DMS53 (cell line): ENCODE data around the gene SUSD1.

ENCODE experiments used
- DNase-seq: peaks from one replicate; lab custom pipeline; 2025; lab: John Stamatoyannopoulos, UW

The SUSD1 gene

DNA sequence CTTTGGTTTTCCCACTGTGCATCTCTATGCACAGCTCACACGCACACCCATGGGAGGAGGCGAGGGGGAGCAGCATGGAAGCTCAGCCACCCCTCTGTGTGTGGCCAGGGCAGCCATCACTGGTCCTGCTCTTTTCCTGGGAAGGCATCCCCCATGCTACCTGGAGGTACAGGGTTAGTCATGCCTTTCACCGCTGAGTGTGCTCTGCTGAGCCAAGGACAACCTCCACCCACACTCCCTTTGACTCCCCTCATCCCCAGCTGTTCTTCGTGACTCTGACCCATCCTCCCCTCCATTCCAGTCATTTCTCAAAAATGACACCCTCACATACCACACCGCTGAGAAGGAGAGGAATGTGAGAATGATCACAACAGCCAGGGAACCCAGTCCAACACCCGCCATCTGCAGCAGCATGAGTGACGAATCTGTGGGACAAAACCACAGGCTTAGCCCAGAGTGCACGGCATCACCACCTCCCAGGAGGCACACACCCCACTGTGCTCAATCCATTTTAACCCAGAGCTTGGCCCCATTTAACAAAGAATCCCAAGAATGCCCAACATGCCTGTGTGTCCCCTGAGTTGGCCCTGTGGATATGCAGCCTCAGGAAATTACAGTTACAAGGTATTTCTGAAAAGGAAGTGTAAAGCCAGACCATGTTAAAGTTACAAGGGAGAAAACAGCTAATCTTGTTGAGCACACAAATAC, 133.4 kb downstream of the SUSD1 start:
- no peak for DNase-seq

DNA sequence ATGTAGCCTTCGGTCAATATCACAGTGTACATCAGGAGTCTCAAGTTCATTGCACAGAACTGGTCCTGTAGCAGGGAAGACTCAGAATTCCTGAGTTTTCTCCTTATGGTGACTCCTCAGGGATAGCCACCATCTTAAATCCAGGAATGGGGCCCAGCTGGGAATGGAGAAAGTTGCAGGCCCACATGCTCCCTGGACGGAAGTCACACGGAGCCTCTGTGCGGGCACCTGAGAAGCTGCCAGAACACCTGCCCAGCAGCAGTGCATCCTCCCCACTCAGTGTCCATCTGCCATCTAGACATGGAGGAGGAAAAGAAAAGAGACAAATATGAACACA, 133.9 kb downstream of the SUSD1 start:
- no peak for DNase-seq

DNA sequence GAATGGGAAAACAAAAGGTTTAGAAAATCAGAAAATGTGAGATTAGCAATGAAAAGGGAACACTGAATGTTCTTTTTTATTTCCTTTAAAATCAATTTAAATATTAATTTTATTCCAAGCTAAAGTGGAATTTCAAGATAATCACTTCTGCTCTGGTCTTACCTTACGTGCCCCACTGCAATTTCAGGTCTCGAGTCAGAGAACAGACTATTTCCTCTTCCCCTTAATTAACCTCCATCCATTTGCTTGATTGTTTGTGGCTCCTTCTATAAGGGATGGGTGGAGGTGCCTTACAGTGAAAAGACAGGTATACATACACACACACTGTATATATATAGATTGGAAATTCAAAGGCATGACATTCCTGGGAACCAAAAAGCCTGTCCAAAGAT, 137.1 kb downstream of the SUSD1 start:
- DNase-seq, result no peak

DNA sequence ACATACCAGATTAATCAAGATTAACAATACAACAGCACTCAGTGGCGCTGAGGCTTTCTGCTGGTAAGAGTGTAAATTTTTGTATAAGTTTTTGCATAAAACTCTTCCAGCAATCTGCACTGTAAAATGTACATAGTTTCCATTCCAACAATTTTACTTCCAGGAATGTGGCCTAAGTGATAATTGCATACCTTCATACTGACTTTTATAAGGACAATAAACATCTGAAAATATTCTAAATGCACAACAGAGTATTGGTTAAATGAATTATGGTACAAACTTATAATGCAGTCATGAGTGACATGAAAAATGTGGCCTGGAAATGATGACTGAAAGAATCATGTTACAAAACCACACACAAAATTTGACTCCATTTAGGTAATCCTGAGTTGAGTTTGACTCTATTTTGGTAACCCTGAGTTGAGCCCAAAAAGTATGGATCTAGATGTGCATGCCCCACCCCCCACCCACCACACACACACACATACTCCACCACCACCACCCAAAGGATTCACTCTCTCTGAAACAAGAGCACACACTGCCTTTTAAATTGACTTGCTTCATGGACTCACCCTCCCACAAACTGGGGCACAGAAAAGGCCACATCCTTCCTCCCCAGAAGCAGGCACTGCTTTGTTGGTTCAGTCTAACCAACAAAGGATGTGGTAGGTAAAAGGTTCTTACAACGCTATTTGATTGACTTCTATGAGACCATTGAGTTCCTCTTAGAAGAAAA, 137.6 kb downstream of the SUSD1 start:
- DNase-seq, result no peak

DNA sequence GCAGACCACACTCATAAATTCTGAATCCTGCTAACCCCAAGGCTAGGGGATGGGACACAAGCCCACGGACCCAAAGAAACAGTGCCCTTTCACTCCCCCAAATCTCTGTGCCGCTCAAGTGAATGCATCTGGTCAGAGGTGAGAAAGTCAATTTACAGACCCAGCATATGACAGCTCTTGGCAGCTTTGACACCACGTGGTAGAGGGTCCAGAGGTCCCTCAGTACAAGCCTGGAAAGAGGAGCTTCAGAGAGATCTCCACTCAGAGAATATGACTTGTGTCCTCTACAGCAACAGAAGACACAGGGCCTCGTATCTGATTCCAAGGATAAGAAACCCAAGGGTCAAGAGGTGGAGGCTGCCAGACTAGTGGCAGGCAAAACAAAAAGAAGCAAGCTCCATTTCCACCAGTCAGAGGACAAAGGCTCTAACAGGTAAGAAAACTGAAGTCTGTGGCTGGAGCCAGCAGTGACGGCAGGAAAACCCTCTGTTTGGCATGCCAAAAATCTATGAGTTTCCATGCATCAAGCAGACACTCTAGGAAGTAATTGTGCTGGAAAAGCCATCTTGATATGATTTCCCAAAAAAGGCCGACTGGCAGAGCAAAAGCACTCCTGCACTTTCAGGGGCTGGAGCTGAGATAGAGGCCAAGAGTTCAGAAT, 139.8 kb downstream of the SUSD1 start:
- no peak for DNase-seq

DNA sequence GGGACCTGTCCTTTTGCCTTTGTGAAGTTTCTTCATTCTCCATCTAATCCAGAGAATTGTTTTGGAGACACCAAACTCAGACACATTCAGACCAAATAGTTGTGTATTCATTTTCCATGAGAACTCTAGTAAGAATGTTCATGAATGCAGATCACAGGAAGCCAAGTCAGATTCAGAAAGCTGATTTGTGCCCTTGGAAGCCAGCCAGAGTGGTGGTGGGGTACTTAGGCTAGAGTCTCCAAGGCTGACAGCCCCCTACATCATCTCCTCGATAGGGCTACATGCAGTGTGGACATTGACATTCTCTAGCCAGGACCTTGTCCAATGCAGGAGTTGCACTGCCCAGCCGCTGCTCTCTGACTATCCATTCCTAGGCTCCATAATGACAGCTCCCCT, 140.9 kb downstream of the SUSD1 start:
- no peak for DNase-seq

DNA sequence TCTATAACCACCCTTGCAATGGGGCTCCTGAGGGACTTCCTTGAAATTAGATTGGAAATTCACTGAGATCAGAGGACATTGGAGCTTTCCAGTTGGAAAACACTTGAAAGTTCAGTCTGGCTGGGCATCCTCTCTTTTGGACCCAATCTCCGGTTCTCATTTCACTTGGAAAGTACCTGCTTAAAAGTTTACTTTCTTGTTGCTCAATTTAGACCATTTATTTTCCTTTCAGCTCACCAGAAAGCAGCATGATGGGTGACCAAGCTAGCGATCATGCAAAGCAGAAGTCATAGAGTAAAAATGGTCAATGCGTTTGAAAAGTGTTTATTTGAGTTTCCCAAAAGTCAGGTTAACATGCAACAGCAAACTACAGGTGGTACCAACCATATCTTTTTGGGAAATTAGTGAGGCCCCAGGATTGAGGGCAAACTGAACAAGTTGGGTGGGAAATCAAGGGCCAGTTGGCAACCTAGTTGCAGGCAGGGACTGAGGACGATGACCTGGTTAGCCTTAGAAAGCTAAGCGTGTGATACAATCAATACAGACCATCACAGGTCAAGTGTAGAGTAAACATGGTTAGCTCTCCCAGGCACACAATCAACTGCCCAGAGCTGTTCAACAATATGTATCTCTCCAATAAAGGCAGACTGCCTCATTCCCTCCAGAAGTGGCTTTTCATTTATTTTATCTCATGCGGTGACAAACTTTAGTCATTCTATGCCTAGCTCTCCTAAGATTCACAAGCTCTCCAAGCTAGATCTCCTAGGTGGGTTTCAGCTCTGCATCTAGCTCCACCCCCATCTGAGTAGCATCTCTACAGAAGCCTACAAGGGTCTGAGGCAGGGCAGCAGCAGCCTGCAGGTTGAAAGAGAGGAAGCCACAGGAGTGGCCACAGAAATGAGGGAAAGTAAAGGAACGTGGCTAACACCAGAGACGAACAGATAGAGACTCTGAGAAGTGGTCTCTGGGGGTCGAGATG, 141.6 kb downstream of the SUSD1 start:
- peak; percentile 33 for DNase-seq

DNA sequence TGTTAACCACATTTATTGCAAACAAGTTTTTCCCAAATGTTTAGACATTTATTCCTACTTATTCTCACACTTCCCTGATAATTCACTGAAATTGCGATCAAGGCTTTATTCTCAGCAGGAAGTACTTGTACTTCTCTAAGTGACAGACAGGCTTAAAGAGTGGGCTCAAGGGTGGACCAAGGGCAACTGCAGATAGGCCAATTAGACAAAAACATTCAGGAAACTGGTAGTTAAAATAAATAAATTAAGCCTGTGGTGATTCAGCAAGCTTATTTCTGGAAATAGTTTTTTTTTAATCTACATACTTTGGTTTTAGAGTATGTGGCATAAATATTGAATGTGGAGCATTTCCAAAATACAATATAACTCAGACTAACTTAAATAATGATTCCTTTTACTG, 142.4 kb downstream of the SUSD1 start:
- peak; percentile 11 for DNase-seq

DNA sequence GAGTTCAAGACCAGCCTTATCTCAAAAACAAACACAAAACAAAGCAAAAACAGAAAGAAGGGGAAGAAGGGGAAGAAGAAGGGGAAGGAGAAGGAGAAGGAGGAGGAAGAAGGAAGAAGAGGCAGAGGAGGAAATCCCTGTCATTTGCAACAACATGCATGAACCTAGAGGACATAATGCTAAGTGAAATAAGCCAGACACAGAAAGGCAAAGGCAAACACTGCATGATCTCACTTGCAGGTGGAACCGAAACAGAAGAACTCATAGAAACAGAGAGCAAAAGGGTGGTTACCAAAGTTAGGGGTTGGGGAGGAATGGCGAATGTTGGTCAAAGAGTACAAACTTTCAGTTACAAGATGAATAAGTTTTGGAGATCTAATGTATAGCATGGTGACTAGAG, 143.1 kb downstream of the SUSD1 start:
- DNase-seq, result no peak

DNA sequence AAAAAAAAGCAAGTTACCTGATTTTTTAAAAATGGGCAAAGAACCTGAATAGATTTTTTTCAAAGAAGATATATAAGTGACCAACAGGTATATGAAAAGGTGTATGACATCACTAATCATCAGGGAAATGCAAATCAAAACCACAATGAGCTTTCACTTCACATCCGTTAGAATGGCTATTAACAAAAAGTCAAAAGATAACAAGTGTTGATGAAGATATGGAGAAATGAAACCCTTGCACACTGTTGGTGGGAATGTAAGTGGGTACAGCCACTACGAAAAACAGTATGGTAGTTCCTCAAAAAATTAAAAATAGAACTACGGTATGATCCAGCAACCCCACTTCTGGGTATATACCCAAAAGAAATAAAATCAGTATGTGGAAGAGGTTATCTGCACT, 143.7 kb downstream of the SUSD1 start:
- no peak for DNase-seq

DNA sequence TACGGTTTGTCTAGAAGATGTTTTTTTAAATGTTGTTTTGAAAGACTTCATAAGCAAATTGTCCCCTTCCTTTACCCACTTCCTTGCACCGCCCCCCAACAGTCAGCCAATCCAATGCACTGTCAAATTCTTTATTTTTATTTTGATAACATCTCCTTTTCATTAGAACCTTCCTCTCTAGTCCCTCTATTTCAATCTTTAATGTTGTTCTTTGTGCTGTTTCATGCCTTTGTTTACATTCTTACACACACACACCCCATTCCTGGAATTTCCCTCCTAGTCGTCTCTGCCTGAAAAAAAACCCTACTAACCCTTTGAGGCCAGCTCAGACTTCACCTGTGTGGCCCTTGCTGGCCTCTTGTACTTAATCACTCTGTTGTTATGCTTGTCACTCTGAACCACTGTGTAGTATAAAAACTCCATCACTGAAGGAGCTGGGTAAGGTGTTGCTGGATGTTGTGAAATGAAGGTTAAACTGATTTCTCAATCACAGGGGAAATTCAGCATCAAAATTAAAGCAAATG, 145.1 kb downstream of the SUSD1 start:
- peak; percentile 39 for DNase-seq

DNA sequence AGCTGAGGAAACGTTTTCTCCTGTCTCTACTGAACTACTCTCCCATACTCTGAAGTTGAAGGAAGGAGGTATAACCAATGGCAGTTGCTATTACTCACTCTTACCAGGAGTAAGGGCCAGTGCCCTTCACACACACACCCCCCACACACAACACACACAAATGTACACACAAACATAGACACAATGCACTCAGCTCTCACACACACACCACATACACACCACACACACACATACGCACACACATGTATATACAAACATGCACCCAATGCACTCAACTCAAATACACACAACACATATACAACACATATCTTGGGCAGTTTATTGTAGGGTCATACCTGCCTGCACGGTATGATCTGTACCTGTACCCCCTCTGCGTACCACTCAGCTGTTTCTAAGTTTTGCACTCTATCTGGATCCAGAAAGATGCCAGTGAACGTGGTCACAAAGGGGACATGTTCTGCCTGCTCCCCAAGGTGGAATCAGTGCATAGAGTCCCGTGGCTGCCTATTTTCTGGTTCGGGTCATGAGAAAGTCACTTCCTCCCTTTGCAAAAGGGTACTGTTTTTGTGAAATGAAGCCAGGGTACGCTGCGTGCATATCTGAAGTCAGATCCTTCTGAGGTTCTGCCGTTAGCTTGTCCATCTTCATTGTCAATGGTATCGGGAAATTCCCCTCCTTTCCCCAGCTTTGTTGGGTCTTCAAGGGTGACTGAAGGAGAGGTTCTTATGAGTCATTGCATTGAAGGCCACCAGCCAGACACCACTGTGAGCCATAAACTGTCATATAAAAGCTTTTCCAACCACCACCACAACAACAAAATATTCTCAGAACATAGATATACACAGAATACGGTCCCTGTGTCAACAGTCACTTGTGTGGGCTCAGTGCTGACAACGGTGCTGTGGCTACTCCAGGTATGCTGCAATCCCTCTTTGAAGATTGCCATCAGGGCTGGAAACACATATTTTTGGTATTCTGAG, 146.6 kb downstream of the SUSD1 start:
- DNase-seq, result no peak

DNA sequence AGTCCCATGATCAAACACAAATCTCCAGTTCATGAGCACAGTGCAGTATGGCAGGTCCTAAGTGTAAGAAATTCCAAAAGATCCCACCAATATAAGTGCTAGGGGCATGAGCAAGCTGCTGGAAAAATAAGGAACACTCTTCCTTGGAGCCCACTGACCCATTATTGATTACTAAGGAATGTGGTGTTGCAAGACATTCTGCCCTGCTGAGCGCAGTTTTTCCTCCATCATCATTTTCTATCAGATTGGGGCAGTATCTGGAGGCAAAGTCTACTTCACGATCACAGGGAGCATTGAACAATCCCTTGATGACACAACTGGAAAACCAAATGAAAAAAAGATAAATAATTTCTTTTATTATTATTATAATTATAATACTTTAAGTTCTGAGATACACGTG, 149.2 kb downstream of the SUSD1 start:
- no peak for DNase-seq

DNA sequence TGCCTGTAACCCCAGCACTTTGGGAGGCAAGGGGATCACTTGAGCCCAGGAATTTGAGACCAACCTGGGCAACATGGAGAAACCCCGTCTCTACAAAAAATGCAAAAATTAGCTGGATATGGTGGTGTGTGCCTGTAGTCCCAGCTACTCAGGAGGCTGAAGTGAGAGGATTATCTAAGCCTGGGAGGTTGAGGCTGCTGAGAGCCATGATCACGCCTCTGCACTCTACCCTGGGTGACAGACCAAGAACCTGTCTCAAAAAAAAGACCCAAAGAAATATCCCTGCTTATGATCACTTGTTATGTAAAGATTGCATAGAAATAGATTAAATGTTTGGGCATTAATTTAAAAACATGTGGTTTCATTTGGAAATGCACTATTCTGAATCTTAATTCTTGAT, 153.4 kb downstream of the SUSD1 start:
- DNase-seq, result no peak

DNA sequence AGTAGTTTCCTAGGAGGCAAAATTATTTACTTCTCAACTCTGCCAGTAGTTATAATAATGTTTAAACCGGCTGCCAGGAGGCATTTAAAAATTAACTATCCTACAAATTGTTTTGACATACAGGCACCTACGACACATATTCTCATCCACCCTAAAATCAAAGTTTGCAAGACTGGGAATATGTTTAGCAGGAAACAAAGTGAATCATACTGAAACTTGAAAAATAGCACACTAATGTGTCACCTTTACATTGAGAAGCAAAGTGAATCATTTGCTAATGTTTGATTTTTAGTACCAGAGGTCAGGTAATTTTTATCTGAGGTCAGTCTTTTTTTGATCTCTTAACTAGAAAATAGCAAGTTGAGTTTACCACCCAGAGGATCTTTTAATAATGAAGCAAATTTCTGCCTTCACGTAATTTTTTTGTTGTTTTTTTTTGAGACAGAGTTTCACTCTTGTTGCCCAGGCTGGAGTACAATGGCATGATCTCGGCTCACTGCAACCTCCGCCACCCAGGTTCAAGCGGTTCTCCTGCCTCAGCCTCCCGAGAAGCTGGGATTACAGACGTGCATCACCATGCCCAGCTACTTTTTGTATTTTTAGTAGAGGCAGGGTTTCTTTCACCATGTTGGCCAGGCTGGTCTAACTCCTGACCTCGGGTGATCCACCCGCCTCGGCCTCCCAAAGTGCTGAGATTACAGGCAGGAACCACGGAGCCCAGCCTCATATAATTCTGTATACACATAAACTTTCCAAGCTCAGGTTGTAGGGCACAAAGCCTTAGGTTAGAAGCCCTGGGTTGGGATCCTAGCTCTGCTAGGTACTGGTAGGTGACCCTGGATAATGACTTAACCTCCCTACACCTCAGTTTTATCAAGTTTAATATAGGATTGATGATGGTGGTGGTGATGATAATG, 154.2 kb downstream of the SUSD1 start:
- DNase-seq, result peak; percentile 7

DNA sequence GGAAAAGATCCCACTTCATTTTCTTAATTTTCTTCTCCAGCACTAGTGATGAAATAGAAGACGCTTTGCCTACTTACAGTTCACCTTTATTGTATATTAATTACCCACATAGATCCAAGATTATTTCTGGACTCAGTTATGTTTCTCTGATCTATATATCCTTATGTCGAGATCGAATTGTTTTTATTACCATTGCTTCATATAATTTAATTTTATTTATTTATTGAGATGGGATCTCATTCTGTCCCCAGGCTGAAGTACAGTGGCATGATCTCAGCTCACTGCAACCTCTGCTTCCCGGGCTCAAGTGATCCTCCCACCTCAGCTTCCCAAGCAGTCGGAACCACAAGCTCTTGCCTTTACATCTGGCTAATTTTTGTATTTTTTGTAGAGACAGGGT, 157.2 kb downstream of the SUSD1 start:
- DNase-seq, result no peak

DNA sequence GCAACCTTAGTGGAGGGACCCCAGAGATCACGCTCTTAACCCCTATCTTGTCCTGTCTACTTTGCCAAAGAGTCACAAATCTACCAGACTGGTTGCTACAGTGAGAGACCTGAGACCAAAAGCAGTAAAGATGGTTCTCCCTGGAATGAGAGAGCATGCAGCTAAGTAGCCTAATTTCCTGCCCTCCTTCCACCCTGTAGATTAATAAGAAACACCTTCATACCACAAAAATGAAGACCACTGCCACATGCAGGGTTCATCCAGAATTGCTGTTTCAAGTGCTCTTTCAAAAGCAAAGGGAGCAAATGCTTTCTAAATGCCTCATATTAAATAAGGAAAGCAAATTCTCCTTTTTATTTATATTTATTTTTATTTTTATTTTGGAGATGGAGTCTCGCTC, 159.4 kb downstream of the SUSD1 start:
- no peak for DNase-seq

DNA sequence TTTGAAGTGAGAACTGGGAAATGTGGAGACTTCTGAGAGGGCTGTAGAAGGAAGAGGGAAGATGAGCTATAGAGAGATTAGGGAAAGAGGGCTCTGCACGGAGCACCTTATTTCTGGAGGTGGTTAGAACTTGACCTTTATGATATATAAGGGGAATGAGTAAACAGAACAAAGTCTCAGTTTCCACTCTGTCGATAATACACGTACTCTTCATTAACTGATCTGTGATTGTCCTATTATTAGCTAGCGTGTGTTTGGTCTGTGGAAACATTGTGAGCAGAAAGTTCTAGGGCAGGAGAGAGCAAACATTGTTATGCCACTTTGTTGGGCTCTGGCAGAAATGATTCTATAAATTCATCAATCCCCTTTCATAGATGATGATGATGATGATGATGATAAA, 159.9 kb downstream of the SUSD1 start:
- DNase-seq, result no peak

DNA sequence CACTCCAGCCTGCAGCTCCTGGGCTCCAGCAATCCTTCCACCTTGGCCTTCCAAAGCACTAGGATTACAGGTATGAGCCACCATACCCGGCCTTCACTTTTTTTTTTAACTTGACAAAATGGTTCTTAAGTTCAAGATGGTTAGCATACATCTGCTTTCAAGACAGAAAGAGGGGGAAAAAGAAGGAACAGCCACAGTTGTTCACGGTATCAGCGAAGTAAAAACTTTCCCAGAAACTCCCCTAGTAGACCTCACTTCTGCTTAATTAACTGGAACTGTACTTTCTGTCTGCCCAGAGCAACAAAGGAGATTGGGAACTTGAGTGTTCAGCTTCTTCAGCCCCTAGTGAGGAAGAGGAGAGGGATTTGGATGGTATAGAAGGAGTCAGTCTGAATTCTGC, 161.8 kb downstream of the SUSD1 start:
- DNase-seq, result no peak
